Frontal cortex (tissue), 4 donors: ENCODE measurements around the gene PLCB1. TPM values are rescaled to one million over a fixed set of nuclear protein-coding genes. Genes with fewer than 3 reads are reported as not detected.
A peak's percentile ranks its signal among the peaks of the same experiment; 100 is the strongest.
"Not testable (repeated sequence)": the region's sequence is repeated elsewhere in the genome, so short reads cannot be mapped to it uniquely, and the experiment has no call there.

ENCODE experiments used
- DNase-seq, 2 donors: peaks; one replicate each; pipeline ENCODE4 v3.0.0; 2012; ENCODE audit warnings: low spot score in 2 of 2
- FAIRE-seq: peaks from 2 replicates; lab custom pipeline; 2012; peaks lifted over from hg19 to GRCh38; lab: Jason Lieb, UNC
- total RNA-seq: library from RNA; depleted of rRNA; stranded (reverse); fragments of >200 nt; gene quantifications from one replicate; pipeline ENCODE4 v1.2.3, GENCODE V29; 2014
- donor health status: control.
- donor health status: control.
- donor health status: control.

Gene PLCB1
- total RNA-seq, 1 donor from 2014 or later: 48.9 TPM

DNA sequence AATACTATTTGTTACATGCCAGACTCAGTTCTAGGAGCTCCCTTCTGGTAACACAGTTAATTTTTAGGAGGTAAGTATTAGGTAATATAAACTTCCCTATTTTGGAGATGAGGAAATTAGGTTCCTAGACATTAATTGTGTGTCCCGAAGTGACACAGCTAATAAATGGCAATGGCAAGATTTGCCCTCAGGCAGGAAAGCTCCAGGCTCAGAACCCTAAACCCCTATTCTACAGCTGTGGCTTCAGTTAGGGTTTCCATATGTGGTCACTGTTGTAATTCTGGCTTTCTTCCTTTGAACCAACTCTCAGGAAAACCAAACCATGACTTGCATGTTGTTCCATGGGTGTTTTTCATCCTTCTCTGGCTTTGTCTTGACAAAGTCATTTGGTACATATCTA, 188.2 kb downstream of the PLCB1 start:
- no peak for FAIRE-seq
- no peak for DNase-seq

DNA sequence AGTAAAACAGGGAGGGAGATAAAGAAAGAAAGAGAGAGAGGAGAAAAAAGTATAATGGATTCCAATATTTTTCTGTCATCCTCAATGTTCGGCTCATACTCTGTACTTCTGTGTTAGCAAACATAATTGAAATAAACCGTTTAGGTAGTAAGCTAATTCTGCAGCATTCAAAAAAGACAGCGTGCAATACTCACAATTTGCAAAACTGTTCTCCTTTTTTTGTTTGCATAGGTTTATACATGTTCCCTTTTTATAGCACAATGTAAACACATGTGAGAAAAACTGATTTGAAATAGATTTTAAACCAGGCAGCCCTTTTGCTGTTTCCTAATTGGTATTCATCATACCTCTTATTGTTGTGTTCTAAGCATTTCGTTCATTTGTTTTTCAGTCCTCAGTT, 188.9 kb downstream of the PLCB1 start:
- no peak for DNase-seq
- FAIRE-seq: no peak

DNA sequence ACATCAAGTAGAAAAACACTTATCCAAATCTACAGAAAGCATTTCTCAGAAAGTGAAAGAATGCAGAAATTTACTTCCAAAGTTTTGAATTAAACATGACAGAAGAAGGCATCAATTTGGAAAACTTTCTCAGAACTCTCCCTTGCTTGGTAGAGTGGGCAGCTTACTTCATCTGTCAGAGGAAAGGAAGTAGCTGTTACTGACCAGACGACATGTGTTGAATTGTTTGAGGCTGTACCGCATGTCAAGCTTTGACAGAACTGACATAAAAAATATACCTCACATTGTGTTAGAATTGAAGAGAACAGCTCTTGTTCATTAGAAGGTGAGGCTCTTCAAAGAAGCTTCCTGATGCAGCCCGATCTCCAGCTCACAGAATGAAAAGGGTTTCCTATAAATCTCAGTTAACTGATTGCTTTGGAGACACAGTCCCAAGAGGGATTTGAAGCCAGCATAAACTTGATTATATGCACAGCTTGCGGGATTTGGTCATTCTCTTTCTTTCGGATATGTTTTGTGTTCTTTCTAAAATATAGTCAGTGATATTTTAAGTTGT, 190.7 kb downstream of the PLCB1 start:
- FAIRE-seq: no peak
- no peak for DNase-seq

DNA sequence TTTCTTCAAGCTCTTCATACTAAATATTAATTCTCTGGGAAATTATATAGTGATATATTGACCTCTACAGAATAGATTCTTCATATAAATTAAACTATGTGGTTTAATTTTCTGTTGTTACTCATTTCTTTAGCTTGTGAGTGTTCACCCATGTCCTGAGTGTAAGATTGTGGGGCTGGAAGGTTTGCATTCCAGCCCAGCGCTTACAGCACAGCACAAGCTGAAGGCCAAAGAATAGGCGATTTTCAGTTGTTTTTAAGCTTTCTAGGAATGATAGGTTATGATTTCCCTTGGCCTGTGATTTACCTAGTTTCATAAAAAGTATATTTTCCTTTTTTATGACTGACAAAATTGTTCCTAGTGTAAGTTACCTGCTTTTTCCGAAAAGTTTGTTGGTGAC, 194.1 kb downstream of the PLCB1 start:
- no peak for DNase-seq
- FAIRE-seq: no peak

DNA sequence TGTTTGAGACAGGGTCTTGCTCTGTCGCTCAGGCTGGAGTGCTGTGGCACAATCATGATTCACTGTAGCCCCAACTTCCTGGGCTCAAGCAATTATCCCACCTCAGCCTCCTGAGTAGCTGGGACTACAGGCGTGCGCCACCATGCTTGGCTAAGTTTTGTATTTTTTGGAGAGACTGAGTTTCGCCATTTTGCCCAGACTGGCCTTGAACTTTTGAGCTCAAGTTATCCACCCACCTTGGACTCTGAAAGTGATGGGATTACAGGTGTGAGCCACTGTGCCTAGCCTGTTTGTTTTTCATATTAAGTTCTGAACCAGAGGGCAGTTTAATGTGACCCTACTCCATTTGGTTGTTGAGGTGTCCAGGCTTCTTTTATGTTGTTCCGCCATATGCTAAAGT, 194.8 kb downstream of the PLCB1 start:
- no peak for DNase-seq
- FAIRE-seq: no peak

DNA sequence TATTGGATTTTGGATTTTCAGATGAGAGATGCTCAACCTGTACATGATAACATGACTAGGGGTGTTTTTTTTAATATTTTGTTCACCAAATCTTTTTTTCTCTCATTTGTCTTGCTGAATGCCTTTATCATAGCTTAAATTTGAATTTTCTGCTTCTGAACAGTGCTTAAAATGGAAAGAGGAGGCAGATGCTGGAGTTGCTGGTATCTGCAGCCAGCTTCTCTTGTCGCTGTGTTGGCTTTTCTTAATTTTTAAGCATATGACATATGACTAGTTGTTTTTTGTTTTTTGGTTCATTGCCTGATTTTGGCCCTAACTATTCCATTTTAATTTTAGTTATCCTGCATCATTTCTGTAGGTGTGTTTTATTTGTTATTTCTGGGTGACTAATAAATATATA, 196.1 kb downstream of the PLCB1 start:
- no peak for FAIRE-seq
- no peak for DNase-seq

DNA sequence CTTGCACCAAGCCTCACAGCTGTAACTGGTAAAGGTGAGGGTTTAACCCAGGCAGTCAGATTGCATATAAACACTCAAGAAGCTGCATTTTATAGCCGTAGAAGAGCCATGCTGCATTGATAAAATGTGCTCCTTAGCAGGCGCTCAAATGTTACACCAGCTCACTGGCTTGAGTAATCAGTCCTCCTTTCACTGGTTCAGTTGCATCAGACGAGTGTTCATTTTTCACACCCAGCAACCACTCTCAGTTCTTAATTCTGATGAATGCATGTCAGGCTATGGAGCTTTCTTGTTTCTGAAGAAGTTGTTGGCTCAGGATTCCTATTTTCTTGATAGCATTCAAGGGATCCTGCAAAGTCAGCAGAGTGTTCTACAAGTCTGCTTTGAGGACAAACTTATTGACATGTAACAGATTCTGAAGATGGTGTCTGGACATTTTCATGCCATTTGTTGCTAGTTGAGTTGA, 198.3 kb downstream of the PLCB1 start:
- FAIRE-seq (no peak), DNase-seq (no peak)

DNA sequence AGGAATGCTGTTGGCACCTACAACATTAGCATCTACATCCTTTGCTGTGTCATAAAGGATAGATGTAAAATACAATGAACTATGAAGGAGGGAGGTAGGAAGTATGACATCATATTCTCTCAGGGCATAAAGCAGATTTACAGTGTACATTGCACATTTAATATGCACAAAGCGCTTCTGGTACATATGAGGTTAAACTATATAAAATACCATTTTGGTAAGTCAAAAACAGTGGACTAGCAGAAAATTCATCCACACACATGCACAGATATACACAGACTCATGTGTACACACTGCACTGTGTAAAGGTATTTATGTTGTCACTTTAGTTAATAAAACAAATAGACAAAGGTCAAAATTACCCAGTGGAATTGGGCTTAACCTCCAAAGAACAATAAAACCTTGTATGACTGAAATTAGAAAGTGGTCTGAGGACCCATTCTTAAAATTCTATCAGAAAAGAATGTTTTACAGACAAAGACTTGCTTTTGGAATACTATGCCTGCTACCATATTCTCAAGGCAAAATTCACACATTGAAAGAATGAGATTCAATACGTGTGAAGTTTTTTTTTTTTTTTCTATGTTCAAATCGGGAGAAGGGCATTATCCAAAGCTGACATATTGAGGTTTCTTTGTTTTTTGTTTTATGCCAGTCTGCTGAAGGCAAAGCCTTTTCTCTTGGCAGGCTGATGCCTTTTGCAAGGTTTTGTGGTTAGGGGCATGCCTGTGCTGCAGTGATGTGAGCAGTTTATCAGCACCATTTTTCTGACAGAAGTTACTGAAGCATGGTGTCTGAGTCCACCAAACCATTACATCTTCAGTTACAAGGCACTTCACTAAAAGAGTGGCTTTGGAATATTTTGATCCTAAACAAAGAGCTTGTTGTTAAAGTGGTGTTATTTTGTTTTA, 199.0 kb downstream of the PLCB1 start:
- FAIRE-seq (no peak), DNase-seq (no peak)

DNA sequence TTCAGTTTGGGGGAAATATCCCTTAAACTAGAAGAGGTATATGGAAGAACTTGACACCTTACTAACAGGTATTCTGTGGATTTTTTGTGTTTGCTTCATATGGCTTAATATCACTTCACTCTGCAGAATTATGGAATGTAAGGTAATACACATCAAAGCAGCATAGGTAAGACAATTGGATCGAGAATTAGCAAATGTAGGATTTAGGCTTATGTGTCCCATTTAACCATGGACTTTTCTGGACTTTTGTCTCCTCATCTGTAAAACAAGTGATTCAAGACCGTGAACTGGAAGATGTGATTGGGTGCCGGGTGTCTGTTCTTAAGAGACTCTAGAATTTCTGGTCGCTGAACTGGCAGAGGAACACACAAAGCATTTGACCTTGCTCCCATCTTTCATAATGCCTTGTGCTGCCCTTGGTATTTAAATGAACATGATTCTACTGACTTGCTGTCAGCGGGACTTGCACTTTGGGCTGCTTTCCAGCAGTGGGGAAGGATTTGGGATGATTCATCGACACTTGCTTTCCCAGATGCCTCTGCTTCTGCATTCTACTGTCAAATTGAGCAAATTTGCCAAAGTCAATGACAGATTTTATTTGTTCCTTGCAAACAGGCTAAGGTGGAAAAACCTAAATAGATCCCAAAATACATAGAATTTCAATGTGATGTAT, 199.8 kb downstream of the PLCB1 start:
- DNase-seq (peak in 1 of 2 donors; percentile 21), FAIRE-seq (no peak)

DNA sequence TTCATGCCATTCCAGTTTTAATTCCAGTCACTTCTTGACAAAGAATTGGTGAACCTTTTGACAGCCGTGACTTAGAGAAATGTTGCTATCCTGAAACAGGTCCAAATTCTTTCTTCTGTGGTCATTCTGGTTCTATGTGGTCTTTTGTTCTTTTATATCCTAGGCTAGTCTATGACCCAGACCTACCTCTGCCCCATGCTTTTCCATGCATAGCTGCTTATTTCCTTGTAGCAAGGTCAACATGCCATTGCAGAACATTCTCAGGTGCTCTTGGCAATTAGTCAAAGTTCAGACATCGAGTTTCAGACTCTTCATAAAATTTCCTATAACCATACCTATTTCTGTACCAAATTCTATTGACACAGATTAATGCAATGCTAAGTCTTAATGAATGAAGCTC, 202.6 kb downstream of the PLCB1 start:
- no peak for DNase-seq
- no peak for FAIRE-seq

DNA sequence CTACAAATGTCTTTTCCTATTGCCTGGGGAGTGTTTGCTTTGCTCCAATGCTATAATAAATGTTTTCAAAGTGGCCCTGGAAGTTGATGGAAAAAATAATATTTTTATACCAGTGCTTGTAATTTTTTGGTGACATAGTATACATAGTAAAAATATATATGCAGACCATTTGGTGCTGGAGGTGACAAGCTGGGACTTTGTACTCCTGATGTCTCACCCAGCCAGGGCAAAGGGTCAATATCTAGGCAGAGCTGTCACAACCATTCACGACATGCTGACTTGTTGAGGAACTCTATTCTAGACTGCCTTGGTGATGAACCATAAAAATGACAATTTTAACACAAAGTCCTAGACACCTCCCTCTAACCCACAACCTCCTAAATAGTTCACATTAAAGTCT, 203.0 kb downstream of the PLCB1 start:
- no peak for DNase-seq
- FAIRE-seq: no peak

DNA sequence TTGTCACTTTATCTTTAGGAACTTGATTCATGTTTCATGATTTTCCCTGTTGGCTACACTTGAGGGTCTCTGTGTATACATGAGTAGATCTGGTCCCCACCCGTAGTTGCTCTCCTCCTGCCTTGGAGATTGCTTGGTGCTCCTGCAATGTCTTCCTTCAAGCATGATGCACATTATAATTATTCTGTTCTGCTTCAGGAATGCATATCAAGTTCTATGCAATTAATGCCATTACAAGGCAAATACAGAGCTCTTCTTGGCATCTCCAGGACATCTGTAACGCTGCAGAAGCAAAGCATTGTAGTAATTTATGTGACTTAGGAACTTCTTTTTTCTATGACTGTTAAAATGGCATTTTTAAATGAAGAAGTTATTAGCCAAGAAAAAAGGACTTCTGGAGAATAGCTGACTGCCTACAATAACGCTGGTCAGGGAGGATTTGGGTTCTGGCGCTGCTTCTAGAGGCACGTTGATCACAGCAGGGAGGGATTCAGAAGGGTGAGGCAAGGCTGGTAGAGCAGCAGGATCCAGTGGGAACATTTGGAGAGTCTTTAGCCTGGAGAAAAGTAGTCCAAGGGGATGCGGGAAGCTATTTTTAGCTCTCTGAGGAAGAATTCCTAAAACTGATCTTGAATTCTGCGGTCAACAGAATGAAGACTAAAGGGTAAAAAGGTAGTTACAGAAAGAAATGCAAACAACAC, 203.6 kb downstream of the PLCB1 start:
- FAIRE-seq: no peak
- no peak for DNase-seq

DNA sequence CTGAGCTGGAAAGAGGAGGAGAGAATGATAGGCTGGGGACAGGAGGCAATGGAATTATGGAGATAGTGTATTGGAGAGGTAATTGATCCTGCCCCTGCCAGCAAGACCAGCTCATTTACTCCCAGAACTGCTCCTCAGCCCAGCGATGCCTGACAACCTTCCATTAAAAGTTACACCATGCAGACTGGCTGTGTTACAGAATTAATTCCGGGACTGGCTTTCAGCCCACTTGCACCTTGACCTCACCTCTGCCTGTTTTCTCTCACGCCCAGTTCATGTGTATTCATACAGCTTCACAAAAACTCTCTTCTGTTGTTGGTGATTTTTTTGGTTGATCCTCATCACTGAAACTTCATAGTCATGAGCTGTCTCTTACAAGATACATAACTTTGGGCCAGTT, 207.3 kb downstream of the PLCB1 start:
- no peak for DNase-seq
- no peak for FAIRE-seq

DNA sequence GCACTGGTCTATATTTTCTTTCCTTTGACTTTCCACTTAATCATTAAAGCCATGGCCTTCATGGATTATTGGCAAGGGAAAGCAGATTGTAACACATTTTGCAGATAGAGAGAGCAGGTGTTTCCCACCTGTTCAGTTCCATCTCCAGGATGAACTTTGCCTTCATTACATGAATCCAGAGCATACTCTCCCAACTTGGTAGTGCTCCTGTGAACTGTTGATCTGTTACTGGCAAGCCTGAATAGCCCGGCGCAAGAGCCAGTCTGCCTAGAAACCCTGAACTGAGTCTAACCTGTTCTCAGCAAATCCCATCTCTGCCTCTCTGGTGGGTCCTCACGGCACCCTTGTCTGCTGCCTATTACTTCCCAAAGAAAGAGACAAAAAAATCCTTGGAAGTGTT, 210.3 kb downstream of the PLCB1 start:
- no peak for DNase-seq
- no peak for FAIRE-seq

DNA sequence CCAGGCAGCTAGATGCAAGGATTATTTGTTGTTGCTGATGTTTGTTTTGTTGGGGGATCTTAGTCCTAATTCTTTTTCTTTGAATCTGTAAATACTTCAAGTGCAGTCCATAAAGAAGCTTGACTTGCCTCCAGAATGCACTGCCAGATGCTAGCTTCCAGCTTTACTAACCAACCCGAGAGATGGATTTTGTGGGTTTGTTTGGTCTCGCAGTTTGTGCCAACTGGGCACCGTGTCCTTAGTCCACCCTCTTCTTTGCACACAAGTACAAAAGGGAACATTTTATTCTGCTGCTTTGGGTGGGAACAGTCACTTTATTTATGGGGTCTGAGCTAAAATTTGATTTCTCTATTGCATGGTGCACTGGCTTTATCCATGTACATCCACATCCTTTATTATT, 212.0 kb downstream of the PLCB1 start:
- DNase-seq (no peak), FAIRE-seq (no peak)

DNA sequence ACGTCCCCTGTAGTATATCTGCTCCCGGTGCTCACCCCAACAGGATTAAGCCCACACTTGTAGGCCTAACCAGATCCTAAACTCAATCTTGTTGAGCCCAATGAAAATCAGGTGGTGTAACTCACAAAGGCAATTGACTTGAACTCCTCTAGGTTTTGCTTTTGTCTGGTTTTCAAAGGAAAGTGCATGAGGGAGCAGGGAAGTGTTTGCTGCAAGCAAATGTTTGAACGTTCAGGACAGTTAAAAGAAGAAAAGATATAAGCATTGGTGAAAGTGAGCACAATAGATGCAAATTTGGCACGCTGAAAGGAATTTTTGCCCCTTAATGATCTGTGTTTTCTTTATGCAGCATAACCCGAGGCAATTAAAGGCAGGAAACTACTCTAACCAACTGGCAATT, 212.6 kb downstream of the PLCB1 start:
- no peak for DNase-seq
- FAIRE-seq: no peak

DNA sequence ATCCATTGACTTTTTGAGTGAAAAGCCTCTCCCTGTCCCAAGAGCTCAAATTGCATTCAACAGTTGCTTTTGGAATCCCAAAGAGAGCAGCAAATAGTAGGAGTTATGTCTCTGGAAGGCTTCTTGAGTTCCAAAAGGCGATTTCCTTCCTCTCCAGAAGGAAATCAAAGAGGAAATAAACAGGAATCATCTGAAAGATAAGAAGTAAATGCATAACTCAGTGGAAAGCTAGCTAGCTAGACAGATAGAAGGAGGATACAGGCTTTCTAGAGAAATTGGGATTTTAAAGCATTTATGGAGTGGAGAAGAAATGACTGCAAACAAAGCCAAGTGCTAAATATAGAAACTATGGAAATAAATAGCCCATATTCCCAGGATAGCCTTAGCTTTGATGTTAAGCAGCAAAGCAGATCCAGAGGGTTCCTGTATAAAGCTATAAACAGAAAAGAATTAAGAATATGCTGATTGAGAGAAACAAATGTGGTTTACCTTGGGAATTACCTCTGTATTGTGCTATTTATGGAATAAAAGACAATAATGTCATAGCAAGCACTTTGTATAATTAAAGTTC, 214.7 kb downstream of the PLCB1 start:
- no peak for FAIRE-seq
- DNase-seq: no peak

DNA sequence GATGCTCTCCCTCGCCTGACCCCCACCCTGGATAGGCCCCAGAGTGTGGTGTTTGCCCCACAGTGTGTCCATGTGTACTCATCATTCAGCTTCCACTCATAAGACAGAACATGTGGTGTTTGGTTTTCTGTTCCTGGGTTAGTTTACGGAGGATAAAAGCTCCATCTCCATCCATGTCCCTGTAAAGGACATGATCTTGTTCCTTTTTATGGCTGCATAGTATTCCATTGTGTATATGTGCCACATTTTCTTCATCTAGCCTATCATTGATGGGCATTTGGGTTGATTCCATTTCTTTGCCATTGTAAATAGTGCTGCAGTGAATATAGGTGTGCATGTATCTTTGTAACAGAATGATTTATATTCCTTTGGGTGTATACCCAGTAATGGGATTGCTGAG, 218.2 kb downstream of the PLCB1 start:
- not testable (repeated sequence) for FAIRE-seq, DNase-seq

DNA sequence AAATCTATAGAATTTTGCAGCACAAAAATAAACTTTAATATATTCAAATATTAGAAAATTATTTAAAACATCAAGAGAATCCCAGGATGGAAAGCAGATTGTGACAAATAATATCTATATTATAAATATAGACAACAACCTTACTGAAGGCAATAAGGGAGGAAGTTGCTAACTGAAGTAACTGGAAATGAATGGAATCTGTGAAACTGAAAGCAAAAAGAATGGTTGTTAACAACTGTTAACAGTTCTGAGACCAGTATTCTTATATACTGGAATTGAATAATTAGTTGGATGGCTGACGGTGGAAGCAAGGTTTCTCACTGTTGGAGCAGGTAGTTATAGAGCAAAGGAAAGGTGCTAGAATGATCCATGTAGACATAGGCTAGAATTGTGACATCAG, 220.4 kb downstream of the PLCB1 start:
- DNase-seq (no peak), FAIRE-seq (no peak)

DNA sequence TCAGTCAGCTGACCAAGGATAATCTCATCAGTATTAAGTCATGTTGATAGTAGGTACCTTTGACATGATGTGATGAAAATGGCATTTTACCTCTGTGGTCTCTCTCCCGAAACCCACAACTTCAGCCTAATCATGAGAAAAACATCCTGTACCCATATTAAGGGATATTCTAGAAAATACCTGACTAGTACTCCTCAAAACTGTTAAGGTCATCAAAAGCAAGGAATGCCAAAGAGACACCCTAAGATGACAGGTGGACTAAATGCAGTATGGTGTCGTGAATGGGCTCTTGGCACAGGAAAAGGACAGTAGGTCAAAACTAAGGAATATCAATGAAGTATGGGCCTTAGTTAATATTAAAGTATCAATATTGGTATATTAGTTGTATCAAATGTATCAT, 221.4 kb downstream of the PLCB1 start:
- DNase-seq (no peak), FAIRE-seq (no peak)
